Neuronal stem cell (in vitro differentiated cells): ENCODE data around the gene CST3.

Source experiments
- DNase-seq: peaks from one replicate; pipeline ENCODE4 v3.0.0-alpha.2; 2013; ENCODE audit warnings: low spot score
- H2AFZ ChIP-seq: one replicate; pipeline ENCODE4 v1.6.1; 2013; ENCODE audit warnings: mild to moderate bottlenecking, low read length, inconsistent platforms
- H2AK5ac ChIP-seq: 2 replicates; pipeline ENCODE4 v1.6.1; 2013; ENCODE audit warnings: low read depth, mild to moderate bottlenecking, inconsistent platforms, low read length, moderate library complexity, mixed read lengths
- H2BK120ac ChIP-seq: 2 replicates; pipeline ENCODE4 v1.6.1; 2013; ENCODE audit warnings: low read depth, mild to moderate bottlenecking, inconsistent platforms, low read length, moderate library complexity, mixed read lengths
- H2BK12ac ChIP-seq: one replicate; pipeline ENCODE4 v1.6.1; 2013; ENCODE audit warnings: low read length, inconsistent platforms
- H2BK15ac ChIP-seq: 2 replicates; pipeline ENCODE4 v1.6.1; 2013; ENCODE audit warnings: mild to moderate bottlenecking, low read length, inconsistent platforms, mixed read lengths
- H2BK5ac ChIP-seq: one replicate; pipeline ENCODE4 v1.6.1; 2013; ENCODE audit warnings: inconsistent platforms, mild to moderate bottlenecking, low read length, moderate library complexity
- H3K14ac ChIP-seq: one replicate; pipeline ENCODE4 v1.6.1; 2013; ENCODE audit warnings: low read length, inconsistent platforms
- H3K18ac ChIP-seq: 2 replicates; pipeline ENCODE4 v1.6.1; 2013; ENCODE audit warnings: low read length, inconsistent platforms
- H3K23ac ChIP-seq: 2 replicates; pipeline ENCODE4 v1.6.1; 2013; ENCODE audit warnings: low read depth, mild to moderate bottlenecking, mixed read lengths, low read length, inconsistent platforms; ENCODE audit not compliant: poor library complexity
- H3K27ac ChIP-seq: replicated peaks from 3 replicates; pipeline ENCODE4 v1.5.1; 2013; ENCODE audit warnings: low read length, inconsistent platforms
- H3K27me3 ChIP-seq, 3 experiments: 2 replicates each; pipeline ENCODE4 v1.6.1; 2013; ENCODE audit warnings: low read length in 3 of 3, mild to moderate bottlenecking in 2 of 3, inconsistent platforms in 1 of 3, low read depth in 1 of 3, mixed read lengths in 1 of 3, moderate library complexity in 1 of 3; ENCODE audit not compliant: control insufficient read depth in 3 of 3, insufficient read depth in 3 of 3
- H3K36me3 ChIP-seq, 2 donors: replicated peaks in 1 of 2; 2 replicates each; pipeline ENCODE4 v1.6.1; 2013; ENCODE audit warnings: low read length in 2 of 2; ENCODE audit not compliant: control insufficient read depth in 2 of 2, insufficient read depth in 2 of 2
- H3K4ac ChIP-seq: 2 replicates; pipeline ENCODE4 v1.6.1; 2013; ENCODE audit warnings: inconsistent platforms, mild to moderate bottlenecking, low read length, moderate library complexity
- H3K4me1 ChIP-seq, 2 donors: 1 replicate in 1 of 2; 2 replicates in 1 of 2; pipeline ENCODE4 v1.6.1; 2013; ENCODE audit warnings: low read length in 2 of 2, low read depth in 1 of 2; ENCODE audit not compliant: control insufficient read depth in 2 of 2, insufficient read depth in 1 of 2
- H3K4me2 ChIP-seq: one replicate; pipeline ENCODE4 v1.6.1; 2013; ENCODE audit warnings: mild to moderate bottlenecking, low read length, inconsistent platforms; ENCODE audit not compliant: insufficient read depth, poor library complexity, severe bottlenecking
- H3K4me3 ChIP-seq, 2 donors: 2 replicates each; pipeline ENCODE4 v1.5.1; 2013; ENCODE audit warnings: low read length in 2 of 2, mild to moderate bottlenecking in 2 of 2, inconsistent platforms in 1 of 2, moderate library complexity in 1 of 2
- H3K79me1 ChIP-seq: one replicate; pipeline ENCODE4 v1.6.1; 2013; ENCODE audit warnings: low read depth, mild to moderate bottlenecking, inconsistent platforms, low read length, moderate library complexity
- H3K9ac ChIP-seq: one replicate; pipeline ENCODE4 v1.6.1; 2013; ENCODE audit warnings: mild to moderate bottlenecking, low read depth, low read length, inconsistent platforms; ENCODE audit not compliant: poor library complexity
- H3K9me3 ChIP-seq, 2 donors: replicated peaks in 1 of 2; 2 replicates each; pipeline versions ENCODE3 to v1.6.1; 2013; ENCODE audit warnings: low read length in 2 of 2, mild to moderate bottlenecking in 2 of 2, inconsistent platforms in 1 of 2, low read depth in 1 of 2, mixed read lengths in 1 of 2, moderate library complexity in 1 of 2; ENCODE audit not compliant: control insufficient read depth in 2 of 2, insufficient read depth in 1 of 2
- H4K8ac ChIP-seq: one replicate; pipeline ENCODE4 v1.6.1; 2013; ENCODE audit warnings: low read depth, mild to moderate bottlenecking, inconsistent platforms, low read length, moderate library complexity
- H4K91ac ChIP-seq: one replicate; pipeline ENCODE4 v1.6.1; 2013; ENCODE audit warnings: low read length, low read depth, mild to moderate bottlenecking, inconsistent platforms; ENCODE audit not compliant: poor library complexity
- WGBS, 2 donors: extraction: QIAGEN DNeasy Blood & Tissue Kit; methylation state at CpG; one replicate each; pipeline ENCODE4 v1.1.7; 2013; ENCODE audit warnings: missing lambda C conversion rate in 2 of 2, mixed read lengths in 1 of 2; ENCODE audit not compliant: insufficient read length in 2 of 2, insufficient replicate concordance in 1 of 2; ENCODE audit errors: extremely low coverage in 2 of 2; 5-methylcytosine and 5-hydroxymethylcytosine counted together

The CST3 gene

DNA sequence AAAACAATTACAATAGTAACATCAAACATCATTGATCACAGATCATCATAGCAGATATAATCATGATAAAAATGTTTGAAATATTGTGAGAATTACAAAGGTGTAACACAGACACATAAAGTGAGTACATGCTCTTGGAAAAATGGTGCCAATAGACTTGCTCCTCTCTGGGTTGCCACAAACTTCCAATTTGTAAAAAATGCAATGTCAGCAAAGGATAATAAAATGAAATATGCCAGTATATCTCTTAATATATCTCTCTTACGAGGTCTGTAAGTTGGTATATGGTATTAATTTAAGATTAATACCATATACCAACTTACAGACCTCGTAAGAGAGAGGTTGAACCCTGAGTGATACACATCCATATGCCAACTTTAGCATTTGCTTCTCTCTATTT lies 13.4 kb upstream of the CST3 start:
- no peaks in the 10 kb centered on the region for H3K79me1 ChIP-seq
- H4K8ac ChIP-seq = no peak overlapping the region
- H3K23ac ChIP-seq = no peak overlapping the region
- H3K4me1 ChIP-seq = no peaks in the 10 kb centered on the region
- H3K4ac ChIP-seq = no peak overlapping the region
- WGBS, 2 donors = no CpG with 5 or more reads among the region's 2 CpGs
- no peak overlapping the region for H3K18ac ChIP-seq
- H3K4me3 ChIP-seq = no peak overlapping the region
- H3K36me3 ChIP-seq = no peaks in the 10 kb centered on the region
- peaks cover 0 to 20% (median 0%) of the 10 kb centered on the region in 3 experiments for H3K27me3 ChIP-seq
- no peak for DNase-seq
- H3K4me2 ChIP-seq = no peak overlapping the region
- H4K91ac ChIP-seq = no peak overlapping the region
- H3K9me3 ChIP-seq = no peaks in the 10 kb centered on the region
- no peak overlapping the region for H3K14ac ChIP-seq
- H2BK12ac ChIP-seq = no peak overlapping the region
- H2AFZ ChIP-seq = no peak overlapping the region
- H2AK5ac ChIP-seq = no peak overlapping the region
- no peak overlapping the region for H2BK15ac ChIP-seq
- no peak overlapping the region for H3K27ac ChIP-seq
- H3K9ac ChIP-seq = no peak overlapping the region
- H2BK5ac ChIP-seq = no peak overlapping the region
- no peak overlapping the region for H2BK120ac ChIP-seq

DNA sequence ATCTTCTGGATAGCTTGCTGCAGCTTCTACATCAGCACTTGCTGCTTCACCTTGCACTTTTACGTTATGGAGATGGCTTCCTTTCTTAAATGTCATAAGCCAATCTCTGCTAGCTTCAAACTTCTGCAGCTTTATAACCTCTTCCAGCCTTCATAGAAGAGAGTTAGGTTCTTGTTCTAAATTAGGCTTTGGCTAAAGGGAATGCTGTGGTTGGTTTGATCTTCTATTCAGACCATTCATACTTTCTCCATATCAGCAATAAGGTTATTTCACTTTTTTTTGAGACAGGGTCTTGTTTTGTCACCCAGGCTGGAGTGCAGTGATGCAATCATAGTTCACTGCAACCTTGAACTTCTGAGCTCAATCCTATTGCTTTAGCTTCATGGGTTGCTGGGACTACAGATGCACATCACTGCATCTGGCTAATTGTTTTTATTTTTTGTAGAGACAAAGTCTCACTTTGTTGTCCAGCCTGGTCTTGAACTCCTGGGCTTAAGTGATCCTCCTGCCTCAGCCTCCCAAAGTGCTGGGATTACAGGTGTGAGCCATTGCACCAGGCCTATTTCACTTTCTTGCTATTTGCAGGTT lies 12.2 kb upstream of the CST3 start:
- H3K9ac ChIP-seq = no peak overlapping the region
- H3K27ac ChIP-seq = no peak overlapping the region
- no peak overlapping the region for H3K23ac ChIP-seq
- no peak overlapping the region for H2BK15ac ChIP-seq
- no peak overlapping the region for H2BK12ac ChIP-seq
- no peak overlapping the region for H2AK5ac ChIP-seq
- H3K9me3 ChIP-seq = no peaks in the 10 kb centered on the region
- no peak overlapping the region for H3K18ac ChIP-seq
- no peak overlapping the region for H3K4me2 ChIP-seq
- no peak for DNase-seq
- H3K4me1 ChIP-seq = no peaks in the 10 kb centered on the region
- no peak overlapping the region for H2AFZ ChIP-seq
- H3K27me3 ChIP-seq = peaks cover 0 to 16% (median 0%) of the 10 kb centered on the region in 3 experiments
- H3K4ac ChIP-seq = no peak overlapping the region
- no peak overlapping the region for H4K8ac ChIP-seq
- H2BK5ac ChIP-seq = no peak overlapping the region
- H3K14ac ChIP-seq = no peak overlapping the region
- no peaks in the 10 kb centered on the region for H3K79me1 ChIP-seq
- no CpG with 5 or more reads among the region's 1 CpG for WGBS, 2 donors
- H4K91ac ChIP-seq = no peak overlapping the region
- no peaks in the 10 kb centered on the region for H3K36me3 ChIP-seq
- no peak overlapping the region for H3K4me3 ChIP-seq
- no peak overlapping the region for H2BK120ac ChIP-seq

GRCh38 chr20:23649242-23649641 lies 11.5 kb upstream of the CST3 start:
- H2AFZ ChIP-seq = no peak overlapping the region
- WGBS, 2 donors = no CpG with 5 or more reads among the region's 2 CpGs

GRCh38 chr20:23647346-23647745 lies 9.6 kb upstream of the CST3 start:
- H2BK12ac ChIP-seq = no peak overlapping the region
- H3K79me1 ChIP-seq = no peaks in the 10 kb centered on the region
- H3K4me1 ChIP-seq = peaks cover 0 to 1% of the 10 kb centered on the region in 2 donors
- no peak overlapping the region for H3K4me2 ChIP-seq
- H2BK120ac ChIP-seq = no peak overlapping the region
- no peak overlapping the region for H4K8ac ChIP-seq
- H2BK15ac ChIP-seq = no peak overlapping the region
- H3K4ac ChIP-seq = no peak overlapping the region
- no peak overlapping the region for H3K14ac ChIP-seq
- DNase-seq = no peak
- no peak overlapping the region for H3K23ac ChIP-seq
- H2BK5ac ChIP-seq = no peak overlapping the region
- H2AFZ ChIP-seq = no peak overlapping the region
- H3K27ac ChIP-seq = no peak overlapping the region
- H4K91ac ChIP-seq = no peak overlapping the region
- no peaks in the 10 kb centered on the region for H3K9me3 ChIP-seq
- H3K9ac ChIP-seq = no peak overlapping the region
- WGBS, 2 donors = no CpG with 5 or more reads among the region's 2 CpGs
- no peak overlapping the region for H3K4me3 ChIP-seq
- H2AK5ac ChIP-seq = no peak overlapping the region
- no peak overlapping the region for H3K18ac ChIP-seq
- peaks cover 0 to 6% (median 0%) of the 10 kb centered on the region in 3 experiments for H3K27me3 ChIP-seq
- H3K36me3 ChIP-seq = no peaks in the 10 kb centered on the region

More at GRCh38 chr20:23649242-23649641, 11.5 kb upstream of the CST3 start:
- no peak overlapping the region for H3K4me2 ChIP-seq
- H3K23ac ChIP-seq = no peak overlapping the region
- H3K79me1 ChIP-seq = no peaks in the 10 kb centered on the region
- no peak overlapping the region for H4K91ac ChIP-seq
- no peak overlapping the region for H3K4me3 ChIP-seq
- H2BK12ac ChIP-seq = no peak overlapping the region
- H2BK15ac ChIP-seq = no peak overlapping the region
- H2AK5ac ChIP-seq = no peak overlapping the region
- no peak for DNase-seq
- peaks cover 0 to 9% (median 0%) of the 10 kb centered on the region in 3 experiments for H3K27me3 ChIP-seq
- no peak overlapping the region for H4K8ac ChIP-seq
- no peak overlapping the region for H3K9ac ChIP-seq
- H3K18ac ChIP-seq = no peak overlapping the region
- H3K14ac ChIP-seq = no peak overlapping the region
- no peaks in the 10 kb centered on the region for H3K4me1 ChIP-seq
- no peaks in the 10 kb centered on the region for H3K36me3 ChIP-seq
- H3K27ac ChIP-seq = no peak overlapping the region
- H3K9me3 ChIP-seq = no peaks in the 10 kb centered on the region
- H2BK5ac ChIP-seq = no peak overlapping the region
- no peak overlapping the region for H3K4ac ChIP-seq
- no peak overlapping the region for H2BK120ac ChIP-seq
